ENCODE measurements around the gene REXO4. TPM values are rescaled to one million over a fixed set of nuclear protein-coding genes. Genes with fewer than 3 reads are reported as not detected.

The REXO4 gene
- total and polyA plus RNA-seq, 4 donors, result 7.4 to 12.1 (median 9.1) TPM

GRCh38 chr9:133423216-133423615, 5.4 kb upstream of the REXO4 start:
- peak; percentile 34 to 48 for TF ChIP-seq RXRA (IDR thresholded peaks at IDR 0.05)
- TF ChIP-seq MAX (IDR thresholded peaks at IDR 0.05), result no peak
- TF ChIP-seq NR2F2 (IDR thresholded peaks at IDR 0.05), result peak; percentile 88
- TF ChIP-seq REST (IDR thresholded peaks at IDR 0.05), result no peak
- no peak for TF ChIP-seq SP1 (IDR thresholded peaks at IDR 0.05)
- no peak for TF ChIP-seq GABPA (IDR thresholded peaks at IDR 0.05 in 1 of 2, conservative IDR thresholded peaks at IDR 0.05 in 1 of 2)
- Histone ChIP-seq H3K9ac (ENCODE audit: low read depth in 1 of 2, low read length in 2 of 2) (no peak overlapping the region), H3K27me3 (ENCODE audit: control insufficient read depth in 4 of 4, insufficient read depth in 4 of 4, low read length in 3 of 4) (no peaks in the 10 kb centered on the region), H3K36me3 (ENCODE audit: control insufficient read depth in 4 of 4, insufficient read depth in 3 of 4, low read depth in 1 of 4, low read length in 3 of 4) (no peaks in the 10 kb centered on the region), H3K9me3 (ENCODE audit: control insufficient read depth in 4 of 4, low read length in 3 of 4) (no peaks in the 10 kb centered on the region), H3K27ac (ENCODE audit: low read depth in 1 of 2, low read length in 2 of 2) (peak overlapping the region; percentile 14 to 38), H3K4me3 (ENCODE audit: low read depth in 1 of 3, low read length in 3 of 3) (no peak overlapping the region), H3K4me1 (ENCODE audit: control insufficient read depth in 4 of 4, insufficient read depth in 4 of 4, low read length in 3 of 4) (peaks cover 0 to 9% (median 5%) of the 10 kb centered on the region in 4 donors)
- 52% methylated on average over 3 of the region's 3 CpGs for WGBS
- no peak for DNase-seq (ENCODE audit: low spot score)

GRCh38 chr9:133421615-133422542, 4.1 kb upstream of the REXO4 start, which contains the start of gene ADAMTS13:
Gene ADAMTS13 (plus strand): TSS chr9:133422367. CDS start chr9:133422444, 77 bp downstream.
- 73% methylated on average over 23 of the region's 23 CpGs for WGBS
- Histone ChIP-seq H3K4me3 (ENCODE audit: low read depth in 1 of 3, low read length in 3 of 3) (peak within 1 kb of the TSS in 1 of 3 donors; percentile 19), H3K9me3 (ENCODE audit: control insufficient read depth in 4 of 4, low read length in 3 of 4) (no peaks in the 10 kb centered on the region), H3K9ac (ENCODE audit: low read depth in 1 of 2, low read length in 2 of 2) (no peak within 1 kb of the TSS), H3K27ac (ENCODE audit: low read depth in 1 of 2, low read length in 2 of 2) (peak within 1 kb of the TSS; percentile 50 to 63), H3K36me3 (ENCODE audit: control insufficient read depth in 4 of 4, insufficient read depth in 3 of 4, low read depth in 1 of 4, low read length in 3 of 4) (no peaks in the 10 kb centered on the region), H3K4me1 (ENCODE audit: control insufficient read depth in 4 of 4, insufficient read depth in 4 of 4, low read length in 3 of 4) (peaks cover 0 to 14% (median 8%) of the 10 kb centered on the region in 4 donors), H3K27me3 (ENCODE audit: control insufficient read depth in 4 of 4, insufficient read depth in 4 of 4, low read length in 3 of 4) (no peaks in the 10 kb centered on the region)
- peak in 1 of 2 donors; percentile 28 for TF ChIP-seq RXRA (IDR thresholded peaks at IDR 0.05)
- no peak for TF ChIP-seq NR2F2 (IDR thresholded peaks at IDR 0.05)
- no peak for DNase-seq (ENCODE audit: low spot score)

GRCh38 chr9:133420392-133420827, 2.6 kb upstream of the REXO4 start:
- peaks cover 5 to 25% (median 20%) of the 10 kb centered on the region in 4 donors for H3K4me1 ChIP-seq (ENCODE audit: control insufficient read depth in 4 of 4, insufficient read depth in 4 of 4, low read length in 3 of 4)
- H3K27me3 ChIP-seq (ENCODE audit: control insufficient read depth in 4 of 4, insufficient read depth in 4 of 4, low read length in 3 of 4), result no peaks in the 10 kb centered on the region
- H3K27ac ChIP-seq (ENCODE audit: low read depth in 1 of 2, low read length in 2 of 2), result no peak overlapping the region
- no peaks in the 10 kb centered on the region for H3K9me3 ChIP-seq (ENCODE audit: control insufficient read depth in 4 of 4, low read length in 3 of 4)
- TF ChIP-seq HNF4A (conservative IDR thresholded peaks at IDR 0.05) (no peak), RAD21 (IDR thresholded peaks at IDR 0.05) (no peak), FOXA2 (IDR thresholded peaks at IDR 0.05) (no peak), NR2F2 (IDR thresholded peaks at IDR 0.05) (no peak), ATF3 (IDR thresholded peaks at IDR 0.05) (no peak), EGR1 (IDR thresholded peaks at IDR 0.05; ENCODE audit: low read depth in 2 of 2) (no peak), YY1 (IDR thresholded peaks at IDR 0.05) (no peak), HNF4G (IDR thresholded peaks at IDR 0.05) (no peak), JUND (IDR thresholded peaks at IDR 0.05) (no peak), RXRA (IDR thresholded peaks at IDR 0.05) (no peak), FOXA1 (IDR thresholded peaks at IDR 0.05) (no peak), ZBTB33 (IDR thresholded peaks at IDR 0.05) (no peak), REST (IDR thresholded peaks at IDR 0.05) (no peak), GABPA (IDR thresholded peaks at IDR 0.05 in 1 of 2, conservative IDR thresholded peaks at IDR 0.05 in 1 of 2) (no peak), MAX (IDR thresholded peaks at IDR 0.05) (no peak)
- H3K36me3 ChIP-seq (ENCODE audit: control insufficient read depth in 4 of 4, insufficient read depth in 3 of 4, low read depth in 1 of 4, low read length in 3 of 4), result no peaks in the 10 kb centered on the region
- no peak overlapping the region for H3K9ac ChIP-seq (ENCODE audit: low read depth in 1 of 2, low read length in 2 of 2)
- DNase-seq (ENCODE audit: low spot score), result no peak
- WGBS, result 76% methylated on average over 5 of the region's 5 CpGs
- H3K4me3 ChIP-seq (ENCODE audit: low read depth in 1 of 3, low read length in 3 of 3), result no peak overlapping the region
